GM12874 (cell line): ENCODE results near the gene TIAM1.

Experiments used
- TF ChIP-seq, protein P1 (sequence below): IDR thresholded peaks from 2 replicates; pipeline ENCODE4 v1.5.1; 2011; ENCODE audit warnings: low read depth, mild to moderate bottlenecking, control low read depth, low read length, moderate library complexity; ENCODE audit not compliant: insufficient read depth

TIAM1 gene

DNA sequence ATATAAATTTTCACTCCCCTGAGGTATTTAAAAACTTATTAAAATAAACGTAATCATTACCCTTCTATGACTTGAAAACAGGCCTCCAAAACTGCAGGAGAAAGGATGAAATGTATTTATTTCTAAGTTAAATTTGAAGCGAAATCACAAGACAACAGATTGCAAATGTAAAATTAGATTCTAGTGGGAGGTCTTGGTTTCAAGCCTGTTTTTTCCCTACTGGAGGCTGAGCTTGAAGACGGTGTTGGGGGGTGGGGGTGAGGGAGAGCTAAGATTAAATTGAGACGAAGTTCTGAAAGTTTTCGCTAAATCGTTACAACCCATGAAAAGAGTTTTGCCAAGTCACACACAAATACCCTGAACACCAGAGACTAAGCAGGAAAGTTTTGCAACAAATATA, 68.2 kb downstream of the TIAM1 start:
- TF ChIP-seq, protein P1, sequence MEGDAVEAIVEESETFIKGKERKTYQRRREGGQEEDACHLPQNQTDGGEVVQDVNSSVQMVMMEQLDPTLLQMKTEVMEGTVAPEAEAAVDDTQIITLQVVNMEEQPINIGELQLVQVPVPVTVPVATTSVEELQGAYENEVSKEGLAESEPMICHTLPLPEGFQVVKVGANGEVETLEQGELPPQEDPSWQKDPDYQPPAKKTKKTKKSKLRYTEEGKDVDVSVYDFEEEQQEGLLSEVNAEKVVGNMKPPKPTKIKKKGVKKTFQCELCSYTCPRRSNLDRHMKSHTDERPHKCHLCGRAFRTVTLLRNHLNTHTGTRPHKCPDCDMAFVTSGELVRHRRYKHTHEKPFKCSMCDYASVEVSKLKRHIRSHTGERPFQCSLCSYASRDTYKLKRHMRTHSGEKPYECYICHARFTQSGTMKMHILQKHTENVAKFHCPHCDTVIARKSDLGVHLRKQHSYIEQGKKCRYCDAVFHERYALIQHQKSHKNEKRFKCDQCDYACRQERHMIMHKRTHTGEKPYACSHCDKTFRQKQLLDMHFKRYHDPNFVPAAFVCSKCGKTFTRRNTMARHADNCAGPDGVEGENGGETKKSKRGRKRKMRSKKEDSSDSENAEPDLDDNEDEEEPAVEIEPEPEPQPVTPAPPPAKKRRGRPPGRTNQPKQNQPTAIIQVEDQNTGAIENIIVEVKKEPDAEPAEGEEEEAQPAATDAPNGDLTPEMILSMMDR: no peak

DNA sequence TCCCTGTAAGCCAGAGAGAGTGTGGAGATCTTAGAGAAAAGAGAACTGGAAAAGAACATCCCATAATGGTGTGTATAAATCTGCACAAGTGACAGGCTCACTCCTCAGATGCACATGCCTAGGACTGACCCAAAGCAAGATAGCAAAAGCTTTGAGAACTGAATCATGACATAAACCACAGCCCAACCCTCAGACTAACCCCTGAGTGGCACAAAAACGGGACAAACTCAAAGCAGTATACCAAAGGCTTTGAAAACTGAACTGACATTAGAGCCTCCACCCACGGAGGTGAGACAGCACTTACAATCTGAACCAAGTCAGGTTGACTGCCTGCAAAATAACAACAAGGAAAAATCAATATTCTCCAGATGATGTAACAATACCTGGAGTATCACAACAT, 70.8 kb downstream of the TIAM1 start:
- TF ChIP-seq, protein P1: no peak

DNA sequence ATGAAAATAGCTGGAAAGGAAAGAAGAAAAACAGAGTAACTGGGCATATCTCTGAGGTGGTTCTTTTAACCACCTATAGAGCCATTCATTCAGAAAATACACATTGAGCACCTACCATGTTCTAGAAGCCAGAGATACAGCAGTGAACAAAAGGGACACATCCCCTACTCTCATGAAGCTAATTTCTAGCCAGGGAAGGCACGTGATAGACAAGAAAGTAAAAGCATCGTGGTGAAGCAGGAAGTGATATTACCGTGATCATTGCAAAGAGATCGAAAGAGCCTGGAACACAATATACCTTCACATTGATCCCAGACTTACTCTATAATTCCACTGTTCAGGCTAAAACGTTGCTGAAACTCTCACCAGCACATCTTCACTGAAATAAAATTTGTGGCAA, 76.0 kb downstream of the TIAM1 start:
- TF ChIP-seq, protein P1: no peak

DNA sequence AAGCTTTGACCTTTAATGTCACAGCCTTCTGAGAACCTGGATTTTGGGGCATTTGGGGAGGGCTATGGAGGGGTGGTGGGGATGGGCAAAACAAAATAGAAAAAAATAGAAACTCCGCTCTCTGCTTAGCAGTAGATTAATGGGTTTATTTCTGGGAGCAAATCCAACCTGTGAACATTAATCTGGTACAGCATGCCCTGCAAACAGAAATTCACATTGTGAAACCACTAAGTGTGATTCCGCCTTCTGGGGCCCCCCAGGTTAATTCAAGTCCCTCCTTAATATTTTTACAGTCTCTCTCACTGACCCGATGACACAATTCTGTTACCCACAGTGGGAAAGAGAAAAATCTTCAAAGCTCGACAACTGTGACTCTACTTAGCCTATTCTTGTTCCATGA, 76.4 kb downstream of the TIAM1 start:
- TF ChIP-seq, protein P1: no peak

DNA sequence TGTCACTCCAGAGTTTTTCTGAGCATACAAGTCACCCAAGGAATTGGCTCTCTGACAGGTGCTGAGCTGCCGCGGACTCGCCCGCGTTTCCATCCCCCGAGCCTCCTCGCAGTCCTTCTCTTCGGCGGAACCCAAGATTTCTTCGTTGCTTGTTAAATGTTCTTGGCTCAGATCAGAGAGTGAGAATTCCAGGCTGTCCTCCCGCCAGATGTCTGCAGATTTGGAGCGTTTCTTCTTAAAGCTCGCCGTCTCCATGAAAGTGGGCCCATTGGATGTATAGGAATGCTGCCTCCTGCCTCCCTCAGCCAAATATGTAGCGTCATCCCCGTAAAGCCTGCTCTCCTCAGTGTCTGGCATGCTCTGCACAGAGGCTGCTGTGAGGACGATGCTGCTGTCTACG, 77.8 kb downstream of the TIAM1 start:
- TF ChIP-seq, protein P1: no peak

DNA sequence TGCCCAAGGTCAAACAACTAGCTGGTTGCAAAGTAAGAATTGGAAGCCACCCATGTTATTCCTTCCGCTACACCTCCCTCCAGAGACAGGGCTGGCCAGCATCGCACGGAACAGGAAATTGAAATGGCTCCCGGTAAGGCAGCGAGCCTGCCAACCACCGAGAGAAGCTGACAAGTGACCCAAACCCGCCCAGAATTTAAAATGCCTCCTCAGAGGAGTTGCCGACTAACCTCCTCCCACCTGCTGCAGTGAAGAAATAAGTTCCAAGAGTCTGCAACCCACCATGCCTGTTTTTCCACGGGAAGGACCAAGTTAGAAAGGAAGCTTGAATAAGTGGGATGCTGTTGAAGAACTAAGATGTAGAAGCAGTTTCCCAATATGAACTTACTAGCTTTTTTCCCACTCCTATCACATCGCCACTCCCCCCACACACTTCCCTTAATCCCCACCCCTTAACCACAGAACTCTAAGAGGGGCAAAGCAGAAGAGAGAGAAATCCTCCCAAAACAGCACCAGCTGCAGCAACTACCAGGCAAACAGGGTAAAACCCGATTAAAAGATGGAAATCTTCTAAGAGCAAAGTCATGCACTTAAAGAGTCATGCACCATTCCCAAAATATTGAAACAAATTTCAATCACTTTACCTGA, 78.6 kb downstream of the TIAM1 start:
- TF ChIP-seq, protein P1: no peak

DNA sequence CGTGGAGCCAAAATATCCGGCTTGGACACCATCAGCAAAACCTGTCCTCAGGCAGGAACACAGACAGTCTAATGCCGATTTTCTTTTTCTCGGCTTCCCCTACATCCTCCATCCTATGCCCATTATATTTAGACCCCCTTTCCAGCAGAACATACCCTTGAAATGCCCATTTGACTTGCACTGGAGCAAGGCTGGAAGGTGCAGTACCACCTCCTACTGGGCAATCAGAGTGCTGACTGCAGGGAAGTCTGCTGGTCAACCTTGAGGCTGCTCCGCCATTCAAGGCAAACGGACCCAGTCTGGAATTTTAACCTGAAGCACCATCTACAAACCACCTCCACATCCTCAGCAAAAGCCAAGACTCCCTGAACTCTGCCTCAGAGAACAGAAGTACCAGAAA, 79.5 kb downstream of the TIAM1 start:
- TF ChIP-seq, protein P1: no peak

DNA sequence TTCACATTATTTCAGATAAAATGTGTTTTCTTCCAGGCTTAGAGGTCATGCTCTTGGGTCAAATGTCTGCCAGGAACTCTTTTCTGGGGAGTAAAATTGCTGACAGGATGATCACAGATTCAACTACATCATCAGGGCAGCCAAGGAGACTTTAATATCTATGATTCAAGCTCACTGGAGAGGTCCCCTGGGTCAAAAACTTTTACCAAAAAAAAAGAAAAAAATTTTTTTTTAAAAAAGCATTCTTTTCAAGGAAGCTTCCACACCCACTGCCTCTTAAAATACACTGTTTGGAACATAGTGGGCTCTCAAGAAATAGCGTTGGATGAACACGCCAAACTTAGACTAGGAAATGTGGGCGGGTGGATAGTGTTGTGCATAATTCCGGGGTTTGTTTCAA, 81.3 kb downstream of the TIAM1 start:
- TF ChIP-seq, protein P1: no peak
